ENCODE results near the gene KIAA2012. TPM values are rescaled to one million over a fixed set of nuclear protein-coding genes. Genes with fewer than 3 reads are reported as not detected.

The KIAA2012 gene
- total and polyA plus RNA-seq, 4 experiments from 2014 or later: not detected

GRCh38 chr2:202194418-202194817, 121.4 kb downstream of the KIAA2012 start:
- H3K4me3 Mint-ChIP-seq: no peak overlapping the region
- no peaks in the 10 kb centered on the region for H3K36me3 Mint-ChIP-seq
- H3K9me3 Mint-ChIP-seq: no peaks in the 10 kb centered on the region
- POLR2A ChIA-PET (ENCODE audit: partially characterized antibody): no interaction called here
- H3K4me1 Mint-ChIP-seq: peaks cover 0 to 2% (median 0%) of the 10 kb centered on the region in 4 donors
- no peaks in the 10 kb centered on the region for H3K36me3 ChIP-seq (ENCODE audit: insufficient read depth, low read length)
- no peak for DNase-seq
- H3K27ac ChIP-seq (ENCODE audit: low read depth, low read length): no peak overlapping the region
- H3K27me3 Mint-ChIP-seq: peaks cover 4 to 15% of the 10 kb centered on the region in 2 donors
- no peaks in the 10 kb centered on the region for H3K9me3 ChIP-seq (ENCODE audit: control insufficient read depth in 1 of 2, low read length in 2 of 2)
- no peak overlapping the region for H3K4me3 ChIP-seq (ENCODE audit: low read length in 2 of 2)
- intact Hi-C loops (cut with micrococcal nuclease): no loop called here
- H3K27me3 ChIP-seq (ENCODE audit: insufficient read depth, low read length): no peaks in the 10 kb centered on the region
- CTCF ChIA-PET (ENCODE audit: partially characterized antibody): interaction anchor here (0.5 kb wide), 1 partner anchor 11 kb away, joined by 3 read pairs; no protein-coding TSS in a partner anchor
- H3K4me1 ChIP-seq (ENCODE audit: insufficient read depth, low read length): no peaks in the 10 kb centered on the region
- H3K27ac Mint-ChIP-seq: no peak overlapping the region

GRCh38 chr2:202196727-202197126, 123.7 kb downstream of the KIAA2012 start:
- ChIA-PET CTCF (ENCODE audit: partially characterized antibody) (no interaction called here), POLR2A (ENCODE audit: partially characterized antibody) (no interaction called here)
- Mint-ChIP-seq H3K36me3 (no peaks in the 10 kb centered on the region), H3K27ac (no peak overlapping the region), H3K9me3 (no peaks in the 10 kb centered on the region), H3K4me1 (peaks cover 0 to 3% (median 0%) of the 10 kb centered on the region in 4 donors), H3K27me3 (peaks cover 3 to 10% of the 10 kb centered on the region in 2 donors), H3K4me3 (no peak overlapping the region)
- Histone ChIP-seq H3K4me1 (ENCODE audit: insufficient read depth, low read length) (no peaks in the 10 kb centered on the region), H3K27ac (ENCODE audit: low read depth, low read length) (no peak overlapping the region), H3K27me3 (ENCODE audit: insufficient read depth, low read length) (no peaks in the 10 kb centered on the region), H3K36me3 (ENCODE audit: insufficient read depth, low read length) (no peaks in the 10 kb centered on the region), H3K9me3 (ENCODE audit: control insufficient read depth in 1 of 2, low read length in 2 of 2) (no peaks in the 10 kb centered on the region), H3K4me3 (ENCODE audit: low read length in 2 of 2) (no peak overlapping the region)
- DNase-seq: no peak
- intact Hi-C loops (cut with micrococcal nuclease): no loop called here

DNA sequence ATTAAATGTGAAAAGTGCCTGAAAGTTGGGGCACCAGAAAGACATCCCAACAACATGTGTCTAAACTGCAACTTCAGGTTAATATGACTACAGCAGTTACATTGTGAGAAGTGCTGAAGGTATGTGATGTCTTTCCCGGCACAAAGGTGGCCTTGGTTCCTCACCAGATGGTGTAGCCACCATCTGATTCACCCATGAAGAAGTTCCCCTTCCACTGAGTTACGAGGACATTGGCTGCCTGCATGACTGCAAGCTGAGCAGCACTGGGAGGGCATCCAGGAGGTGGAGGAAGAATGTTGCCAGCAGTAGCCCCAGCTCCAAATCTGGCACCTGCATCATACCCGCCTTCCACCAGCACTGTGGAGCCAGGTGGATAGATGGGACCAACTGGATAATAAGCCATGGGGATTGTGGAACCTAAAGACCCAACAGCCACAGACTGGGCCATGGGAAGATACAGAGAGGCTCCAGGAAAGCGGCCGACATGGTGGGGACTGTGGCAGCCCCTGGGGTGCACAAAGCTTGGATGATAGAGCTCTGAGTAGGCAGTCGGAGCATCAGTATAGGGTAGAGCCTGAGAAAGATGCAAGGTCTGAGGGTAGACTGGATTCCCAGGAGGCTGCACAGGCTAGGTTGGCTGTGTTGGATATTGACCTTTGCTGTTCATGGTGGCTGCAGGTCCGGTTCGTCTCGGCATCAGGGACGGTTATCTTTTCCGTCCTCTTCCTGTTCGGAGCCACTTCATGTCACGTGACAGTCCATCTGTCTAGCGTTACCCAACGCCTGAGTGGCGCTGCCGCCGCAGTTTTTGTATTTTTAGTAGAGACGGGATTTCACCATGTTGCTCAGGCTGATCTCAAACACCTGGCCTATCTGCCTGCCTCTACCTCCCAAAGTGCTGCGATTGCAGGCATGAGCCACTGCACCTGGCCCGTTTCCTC, 128.4 kb downstream of the KIAA2012 start:
- Histone ChIP-seq H3K27ac (ENCODE audit: low read depth, low read length) (no peak overlapping the region), H3K9me3 (ENCODE audit: control insufficient read depth in 1 of 2, low read length in 2 of 2) (no peaks in the 10 kb centered on the region), H3K4me3 (ENCODE audit: low read length in 2 of 2) (no peak overlapping the region), H3K36me3 (ENCODE audit: insufficient read depth, low read length) (no peaks in the 10 kb centered on the region), H3K4me1 (ENCODE audit: insufficient read depth, low read length) (no peaks in the 10 kb centered on the region), H3K27me3 (ENCODE audit: insufficient read depth, low read length) (no peaks in the 10 kb centered on the region)
- peaks cover 3 to 6% of the 10 kb centered on the region in 2 donors for H3K27me3 Mint-ChIP-seq
- no peak overlapping the region for H3K27ac Mint-ChIP-seq
- peaks cover 0 to 3% (median 0%) of the 10 kb centered on the region in 4 donors for H3K4me1 Mint-ChIP-seq
- ChIA-PET CTCF (ENCODE audit: partially characterized antibody) (no interaction called here), POLR2A (ENCODE audit: partially characterized antibody) (no interaction called here)
- intact Hi-C loops (cut with micrococcal nuclease): no loop called here
- no peak overlapping the region for H3K4me3 Mint-ChIP-seq
- no peaks in the 10 kb centered on the region for H3K9me3 Mint-ChIP-seq
- no peak for DNase-seq
- H3K36me3 Mint-ChIP-seq: peaks cover 10 to 18% of the 10 kb centered on the region in 2 donors

DNA sequence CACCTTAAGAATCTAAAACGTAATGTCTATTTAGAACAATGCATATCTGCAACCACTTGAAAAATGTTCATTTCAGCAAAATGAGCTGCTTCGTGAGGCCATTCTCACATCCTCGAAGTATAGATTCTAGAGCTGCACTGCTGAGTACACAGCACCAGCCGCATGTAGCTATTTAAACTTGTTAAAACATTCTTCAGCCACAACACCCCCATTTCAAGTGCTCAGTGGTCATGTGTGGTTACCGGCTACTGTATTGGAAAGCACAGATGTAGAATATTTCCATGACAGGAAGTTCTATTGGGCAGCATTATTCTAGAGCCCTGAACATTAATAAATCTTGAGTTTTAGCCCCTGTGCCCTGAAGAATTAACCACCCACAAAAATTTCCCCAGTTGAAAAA, 130.3 kb downstream of the KIAA2012 start:
- Histone ChIP-seq H3K4me1 (ENCODE audit: insufficient read depth, low read length) (no peaks in the 10 kb centered on the region), H3K4me3 (ENCODE audit: low read length in 2 of 2) (no peak overlapping the region), H3K27me3 (ENCODE audit: insufficient read depth, low read length) (no peaks in the 10 kb centered on the region), H3K27ac (ENCODE audit: low read depth, low read length) (no peak overlapping the region), H3K9me3 (ENCODE audit: control insufficient read depth in 1 of 2, low read length in 2 of 2) (no peaks in the 10 kb centered on the region), H3K36me3 (ENCODE audit: insufficient read depth, low read length) (no peaks in the 10 kb centered on the region)
- Mint-ChIP-seq H3K4me1 (peaks cover 0 to 1% (median 0%) of the 10 kb centered on the region in 4 donors), H3K36me3 (peaks cover 19 to 26% of the 10 kb centered on the region in 2 donors), H3K27me3 (peaks cover 0 to under 1% of the 10 kb centered on the region in 2 donors), H3K4me3 (no peak overlapping the region), H3K9me3 (no peaks in the 10 kb centered on the region), H3K27ac (no peak overlapping the region)
- no peak for DNase-seq
- POLR2A ChIA-PET (ENCODE audit: partially characterized antibody): no interaction called here
- intact Hi-C loops (cut with micrococcal nuclease): no loop called here
- CTCF ChIA-PET (ENCODE audit: partially characterized antibody): no interaction called here

DNA sequence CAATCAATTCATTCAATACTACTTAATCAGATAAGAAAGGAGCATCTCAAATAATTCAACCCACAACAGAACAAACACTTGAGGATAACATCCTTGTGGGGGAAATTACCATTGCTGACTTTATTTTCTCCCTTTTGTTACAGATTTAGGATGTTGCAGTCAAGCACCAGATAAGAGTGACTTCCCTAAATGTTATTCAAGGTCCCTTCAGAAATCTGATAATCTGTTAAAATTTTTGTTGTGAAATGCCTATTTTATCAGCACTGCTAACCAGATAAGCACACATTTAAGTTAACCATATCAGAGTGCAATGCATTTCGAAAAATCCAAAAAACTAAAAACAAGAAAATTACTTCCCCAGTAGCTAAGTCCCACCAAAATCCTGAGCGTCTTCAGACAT, 131.8 kb downstream of the KIAA2012 start:
- H3K27ac Mint-ChIP-seq: no peak overlapping the region
- ChIA-PET POLR2A (ENCODE audit: partially characterized antibody) (no interaction called here), CTCF (ENCODE audit: partially characterized antibody) (interaction anchor here (1.0 kb wide), 1 partner anchor 26 kb away, joined by 3 read pairs; no protein-coding TSS in a partner anchor)
- no peak overlapping the region for H3K4me3 Mint-ChIP-seq
- H3K36me3 ChIP-seq (ENCODE audit: insufficient read depth, low read length): peaks cover 6% of the 10 kb centered on the region
- H3K27me3 Mint-ChIP-seq: no peaks in the 10 kb centered on the region
- no peak for DNase-seq
- no peak overlapping the region for H3K4me3 ChIP-seq (ENCODE audit: low read length in 2 of 2)
- H3K4me1 ChIP-seq (ENCODE audit: insufficient read depth, low read length): no peaks in the 10 kb centered on the region
- peaks cover 0 to 1% (median 0%) of the 10 kb centered on the region in 4 donors for H3K4me1 Mint-ChIP-seq
- no peaks in the 10 kb centered on the region for H3K27me3 ChIP-seq (ENCODE audit: insufficient read depth, low read length)
- no peaks in the 10 kb centered on the region for H3K9me3 Mint-ChIP-seq
- no peaks in the 10 kb centered on the region for H3K9me3 ChIP-seq (ENCODE audit: control insufficient read depth in 1 of 2, low read length in 2 of 2)
- no peak overlapping the region for H3K27ac ChIP-seq (ENCODE audit: low read depth, low read length)
- intact Hi-C loops (cut with micrococcal nuclease): no loop called here
- peaks cover 23 to 30% of the 10 kb centered on the region in 2 donors for H3K36me3 Mint-ChIP-seq

DNA sequence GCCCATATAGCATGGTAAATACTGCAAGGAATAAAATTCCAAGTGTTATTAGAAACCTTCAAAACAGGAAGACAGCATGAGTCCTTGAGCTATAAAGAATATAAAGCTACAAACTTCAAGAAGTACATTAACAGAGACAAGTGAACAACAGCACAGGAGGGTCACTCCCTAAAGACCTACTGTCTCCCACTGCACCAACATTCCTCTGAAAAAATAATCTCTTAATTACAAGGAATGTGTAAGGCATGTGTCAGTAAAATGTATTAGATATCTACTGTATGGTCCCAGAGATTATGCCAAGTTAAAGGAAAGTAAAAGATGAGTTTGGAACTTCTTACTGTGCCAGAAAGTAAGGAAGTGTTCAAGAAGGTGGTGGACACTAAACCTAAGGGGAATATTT, 135.5 kb downstream of the KIAA2012 start:
- Mint-ChIP-seq H3K27ac (peak overlapping the region in 1 of 7 donors; percentile 10), H3K9me3 (no peaks in the 10 kb centered on the region), H3K27me3 (no peaks in the 10 kb centered on the region), H3K4me1 (peaks cover 0 to 2% (median 0%) of the 10 kb centered on the region in 4 donors), H3K36me3 (peaks cover 24 to 41% of the 10 kb centered on the region in 2 donors), H3K4me3 (no peak overlapping the region)
- ChIA-PET POLR2A (ENCODE audit: partially characterized antibody) (no interaction called here), CTCF (ENCODE audit: partially characterized antibody) (no interaction called here)
- Histone ChIP-seq H3K9me3 (ENCODE audit: control insufficient read depth in 1 of 2, low read length in 2 of 2) (no peaks in the 10 kb centered on the region), H3K27me3 (ENCODE audit: insufficient read depth, low read length) (no peaks in the 10 kb centered on the region), H3K4me1 (ENCODE audit: insufficient read depth, low read length) (no peaks in the 10 kb centered on the region), H3K36me3 (ENCODE audit: insufficient read depth, low read length) (peaks cover 18% of the 10 kb centered on the region), H3K4me3 (ENCODE audit: low read length in 2 of 2) (no peak overlapping the region), H3K27ac (ENCODE audit: low read depth, low read length) (no peak overlapping the region)
- no peak for DNase-seq
- intact Hi-C loops (cut with micrococcal nuclease): no loop called here

DNA sequence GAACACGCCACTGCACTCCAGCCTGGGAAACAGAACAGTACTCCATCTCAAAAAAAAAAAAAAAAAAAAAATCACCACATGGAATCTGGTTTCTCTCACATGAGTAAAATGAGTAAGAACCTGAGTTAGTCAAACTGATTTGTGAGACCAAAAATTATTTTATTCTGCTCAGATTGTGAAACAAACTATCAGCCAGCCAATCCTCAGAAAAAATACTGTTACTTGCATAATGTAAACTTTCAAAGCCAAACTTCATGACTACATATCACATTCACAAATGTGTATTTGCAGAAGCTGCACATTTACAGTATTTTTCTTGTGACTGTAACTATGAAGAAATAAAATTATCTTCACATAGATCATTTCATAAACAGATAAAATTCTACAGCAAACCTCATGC, 142.1 kb downstream of the KIAA2012 start:
- Histone ChIP-seq H3K27ac (ENCODE audit: low read depth, low read length) (no peak overlapping the region), H3K4me1 (ENCODE audit: insufficient read depth, low read length) (no peaks in the 10 kb centered on the region), H3K27me3 (ENCODE audit: insufficient read depth, low read length) (no peaks in the 10 kb centered on the region), H3K36me3 (ENCODE audit: insufficient read depth, low read length) (peaks cover 18% of the 10 kb centered on the region), H3K4me3 (ENCODE audit: low read length in 2 of 2) (no peak overlapping the region), H3K9me3 (ENCODE audit: control insufficient read depth in 1 of 2, low read length in 2 of 2) (no peaks in the 10 kb centered on the region)
- ChIA-PET POLR2A (ENCODE audit: partially characterized antibody) (no interaction called here), CTCF (ENCODE audit: partially characterized antibody) (no interaction called here)
- intact Hi-C loops (cut with micrococcal nuclease): no loop called here
- Mint-ChIP-seq H3K27ac (peak overlapping the region in 1 of 7 donors; percentile 25), H3K36me3 (peaks cover 21 to 47% of the 10 kb centered on the region in 2 donors), H3K4me3 (no peak overlapping the region), H3K27me3 (no peaks in the 10 kb centered on the region), H3K4me1 (peaks cover 7 to 17% (median 9%) of the 10 kb centered on the region in 4 donors), H3K9me3 (no peaks in the 10 kb centered on the region)
- no peak for DNase-seq
